Naive thymus-derived CD8-positive, alpha-beta T cell (primary cell): Measurements from ENCODE around the gene WNT1. TPM values are rescaled to one million over a fixed set of nuclear protein-coding genes. Genes with fewer than 3 reads are reported as not detected.

Experiments
- ATAC-seq, 2 donors: fragments of 150-1000 bp; cut with Tn5 transposase in 1 of 2; sonication (Bioruptor Pico), chemical (Tn5 transposase) in 1 of 2; 1 replicate in 1 of 2; 2 replicates in 1 of 2; pipeline ENCODE4 v1.10.0; 2021; ENCODE audit warnings: mild to moderate bottlenecking in 2 of 2, moderate library complexity in 2 of 2
- POLR2A ChIA-PET: fragments of 350-600 bp; sonication (Branson Sonifier 250); formaldehyde crosslinking; loops from one replicate; lab custom pipeline; 2021; ENCODE audit warnings: antibody characterized with exemption; lab: Charles Lee
- DNase-seq, 10 donors: peaks; one replicate each; pipeline versions ENCODE4 v3.0.0 to v3.0.0-alpha.2; 2020 to 2022
- H3K27ac Mint-ChIP-seq, 10 donors: one replicate each; pipeline ENCODE4 v1.8.0; 2020 to 2022; ENCODE audit warnings: mild to moderate bottlenecking in 10 of 10, mixed read lengths in 10 of 10, moderate library complexity in 4 of 10, inconsistent platforms in 1 of 10
- H3K27me3 Mint-ChIP-seq, 5 donors: one replicate each; pipeline ENCODE4 v1.8.0; 2021 to 2022; ENCODE audit warnings: mixed read lengths in 5 of 5
- H3K36me3 Mint-ChIP-seq, 3 donors: one replicate each; pipeline ENCODE4 v1.8.0; 2020 to 2022; ENCODE audit warnings: mixed read lengths in 3 of 3, mild to moderate bottlenecking in 2 of 3, inconsistent platforms in 1 of 3
- H3K4me1 Mint-ChIP-seq, 4 donors: one replicate each; pipeline ENCODE4 v1.8.0; 2021 to 2022; ENCODE audit warnings: mixed read lengths in 4 of 4
- H3K4me3 Mint-ChIP-seq, 10 donors: one replicate each; pipeline ENCODE4 v1.8.0; 2020 to 2022; ENCODE audit warnings: mild to moderate bottlenecking in 10 of 10, mixed read lengths in 10 of 10, moderate library complexity in 6 of 10, inconsistent platforms in 1 of 10
- H3K9me3 Mint-ChIP-seq, 9 donors: one replicate each; pipeline ENCODE4 v1.8.0; 2020 to 2022; ENCODE audit warnings: mixed read lengths in 9 of 9, mild to moderate bottlenecking in 3 of 9, inconsistent platforms in 1 of 9, moderate library complexity in 1 of 9
- polyA plus RNA-seq, 3 donors: library from polyadenylated mRNA; unstranded; fragments of 300-500 nt; fragmentation: Illumina TruSeq; gene quantifications; one replicate each; pipeline ENCODE4 v1.2.3, GENCODE V29; 2021
- total RNA-seq, 8 experiments: library from RNA in 2 of 8; stranded (reverse) in 2 of 8; gene quantifications; one replicate each; pipeline ENCODE4 v1.2.3 and lab custom pipeline; 2021 to 2026

WNT1 gene
- total and polyA plus RNA-seq, 5 experiments from 2014 or later = 0.23 to 1.2 (median 0.49) TPM

GRCh38 chr12:48946205-48946604 is 31.9 kb upstream of the WNT1 start:
- H3K4me3 Mint-ChIP-seq = no peak overlapping the region
- ATAC-seq (no peak), DNase-seq (no peak)
- H3K9me3 Mint-ChIP-seq = no peaks in the 10 kb centered on the region
- peaks cover 22 to 42% (median 34%) of the 10 kb centered on the region in 4 donors for H3K4me1 Mint-ChIP-seq
- H3K36me3 Mint-ChIP-seq = peaks cover 0 to 20% (median 5%) of the 10 kb centered on the region in 3 donors
- peak overlapping the region in 3 of 10 donors; percentile 56 to 79 (median 76) for H3K27ac Mint-ChIP-seq
- POLR2A ChIA-PET = no interaction called here
- H3K27me3 Mint-ChIP-seq = no peaks in the 10 kb centered on the region

GRCh38 chr12:48946943-48947342 is 31.2 kb upstream of the WNT1 start:
- peaks cover 0 to 20% (median 5%) of the 10 kb centered on the region in 3 donors for H3K36me3 Mint-ChIP-seq
- H3K9me3 Mint-ChIP-seq = no peaks in the 10 kb centered on the region
- no peaks in the 10 kb centered on the region for H3K27me3 Mint-ChIP-seq
- ATAC-seq = no peak
- H3K4me1 Mint-ChIP-seq = peaks cover 22 to 42% (median 34%) of the 10 kb centered on the region in 4 donors
- DNase-seq = no peak
- no peak overlapping the region for H3K4me3 Mint-ChIP-seq
- POLR2A ChIA-PET = interaction anchor here (0.7 to 1.1 kb wide), 3 partner anchors 10 to 23 kb away, joined by 3 to 4 read pairs (median 3); partner anchors contain the start of gene ARF3
- peak overlapping the region in 4 of 10 donors; percentile 56 to 79 (median 68) for H3K27ac Mint-ChIP-seq

- Mint-ChIP-seq H3K4me3 (no peak overlapping the region), H3K27ac (peak overlapping the region in 3 of 10 donors; percentile 5 to 35 (median 25))
Observed at GRCh38 chr12:48947727-48948126, 30.4 kb upstream of the WNT1 start.

DNA sequence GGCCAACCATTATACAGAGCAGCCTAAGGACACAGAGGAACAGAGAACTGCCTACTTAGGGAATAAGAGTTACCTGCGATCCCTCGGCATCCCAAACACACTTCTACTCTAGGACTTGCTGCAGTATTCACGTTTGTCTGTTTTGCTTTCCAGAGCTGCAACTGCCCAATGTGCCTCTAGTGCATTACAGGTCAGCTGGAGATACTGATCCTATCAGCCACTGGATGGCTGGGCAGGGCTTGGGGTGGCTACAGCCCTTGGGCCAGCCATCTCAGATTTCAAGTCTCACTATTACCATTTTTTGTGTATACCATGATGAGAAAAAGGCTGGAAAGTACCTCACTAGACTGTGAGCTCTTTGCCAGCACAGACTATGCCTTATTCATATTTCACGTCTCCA is 25.4 kb upstream of the WNT1 start:
- H3K36me3 Mint-ChIP-seq = peaks cover 0 to 23% (median 3%) of the 10 kb centered on the region in 3 donors
- DNase-seq (no peak), ATAC-seq (no peak)
- H3K27ac Mint-ChIP-seq = no peak overlapping the region
- H3K27me3 Mint-ChIP-seq = no peaks in the 10 kb centered on the region
- H3K4me1 Mint-ChIP-seq = peaks cover 32 to 63% (median 52%) of the 10 kb centered on the region in 4 donors
- no peaks in the 10 kb centered on the region for H3K9me3 Mint-ChIP-seq
- POLR2A ChIA-PET = interaction anchor here (0.5 to 1.4 kb wide), 4 partner anchors 27 to 313 kb away, joined by 3 to 4 read pairs (median 3); partner anchors contain the start of gene FKBP11
- no peak overlapping the region for H3K4me3 Mint-ChIP-seq

More at GRCh38 chr12:48947727-48948126, 30.4 kb upstream of the WNT1 start:
- H3K36me3 Mint-ChIP-seq = peaks cover 0 to 23% (median 5%) of the 10 kb centered on the region in 3 donors
- H3K9me3 Mint-ChIP-seq = no peaks in the 10 kb centered on the region
- no peaks in the 10 kb centered on the region for H3K27me3 Mint-ChIP-seq
- ATAC-seq (no peak), DNase-seq (no peak)
- H3K4me1 Mint-ChIP-seq = peaks cover 25 to 49% (median 39%) of the 10 kb centered on the region in 4 donors
- POLR2A ChIA-PET = interaction anchor here (1.0 to 1.6 kb wide), 3 partner anchors 10 to 95 kb away, joined by 3 to 5 read pairs (median 4); partner anchors contain the start of gene ARF3

GRCh38 chr12:48954061-48954460 is 24.1 kb upstream of the WNT1 start:
- Mint-ChIP-seq H3K9me3 (no peaks in the 10 kb centered on the region), H3K27ac (peak overlapping the region in 1 of 10 donors; percentile 71), H3K27me3 (no peaks in the 10 kb centered on the region), H3K4me1 (peaks cover 32 to 58% (median 50%) of the 10 kb centered on the region in 4 donors), H3K36me3 (peaks cover 0 to 21% (median 3%) of the 10 kb centered on the region in 3 donors), H3K4me3 (no peak overlapping the region)
- no peak for ATAC-seq
- POLR2A ChIA-PET = interaction anchor here (0.6 kb wide), 1 partner anchor 228 kb away, joined by 4 read pairs; no protein-coding TSS in a partner anchor
- DNase-seq = no peak

GRCh38 chr12:48954841-48955501 is 23.2 kb upstream of the WNT1 start:
- Mint-ChIP-seq H3K27ac (peak overlapping the region in 3 of 10 donors; percentile 0 to 74 (median 29)), H3K4me1 (peaks cover 30 to 57% (median 49%) of the 10 kb centered on the region in 4 donors), H3K4me3 (peak overlapping the region in 9 of 10 donors; percentile 1 to 98 (median 96)), H3K9me3 (no peaks in the 10 kb centered on the region), H3K27me3 (no peaks in the 10 kb centered on the region), H3K36me3 (peaks cover 0 to 18% (median 0%) of the 10 kb centered on the region in 3 donors)
- DNase-seq = no peak
- POLR2A ChIA-PET = interaction anchor here (1.1 to 3.0 kb wide), 2 partner anchors 11 to 15 kb away, joined by 3 to 8 read pairs; no protein-coding TSS in a partner anchor
- ATAC-seq = no peak

- POLR2A ChIA-PET = interaction anchor here (0.7 to 3.0 kb wide), 13 partner anchors 9 to 757 kb away, joined by 3 to 18 read pairs (median 3); partner anchors contain the start of genes DDX23, FKBP11 and WNT1
- DNase-seq (peak in 2 of 10 donors; percentile 17 to 34), ATAC-seq (peak; percentile 41 to 47)
- Mint-ChIP-seq H3K9me3 (no peaks in the 10 kb centered on the region), H3K4me1 (peaks cover 28 to 57% (median 49%) of the 10 kb centered on the region in 4 donors), H3K27me3 (peaks cover 0 to 2% (median 0%) of the 10 kb centered on the region in 5 donors), H3K36me3 (peaks cover 0 to 16% (median 0%) of the 10 kb centered on the region in 3 donors), H3K27ac (peak overlapping the region; percentile 74 to 97 (median 94)), H3K4me3 (peak overlapping the region; percentile 91 to 99 (median 98))
Observed at GRCh38 chr12:48956279-48957140, 21.6 kb upstream of the WNT1 start.

DNA sequence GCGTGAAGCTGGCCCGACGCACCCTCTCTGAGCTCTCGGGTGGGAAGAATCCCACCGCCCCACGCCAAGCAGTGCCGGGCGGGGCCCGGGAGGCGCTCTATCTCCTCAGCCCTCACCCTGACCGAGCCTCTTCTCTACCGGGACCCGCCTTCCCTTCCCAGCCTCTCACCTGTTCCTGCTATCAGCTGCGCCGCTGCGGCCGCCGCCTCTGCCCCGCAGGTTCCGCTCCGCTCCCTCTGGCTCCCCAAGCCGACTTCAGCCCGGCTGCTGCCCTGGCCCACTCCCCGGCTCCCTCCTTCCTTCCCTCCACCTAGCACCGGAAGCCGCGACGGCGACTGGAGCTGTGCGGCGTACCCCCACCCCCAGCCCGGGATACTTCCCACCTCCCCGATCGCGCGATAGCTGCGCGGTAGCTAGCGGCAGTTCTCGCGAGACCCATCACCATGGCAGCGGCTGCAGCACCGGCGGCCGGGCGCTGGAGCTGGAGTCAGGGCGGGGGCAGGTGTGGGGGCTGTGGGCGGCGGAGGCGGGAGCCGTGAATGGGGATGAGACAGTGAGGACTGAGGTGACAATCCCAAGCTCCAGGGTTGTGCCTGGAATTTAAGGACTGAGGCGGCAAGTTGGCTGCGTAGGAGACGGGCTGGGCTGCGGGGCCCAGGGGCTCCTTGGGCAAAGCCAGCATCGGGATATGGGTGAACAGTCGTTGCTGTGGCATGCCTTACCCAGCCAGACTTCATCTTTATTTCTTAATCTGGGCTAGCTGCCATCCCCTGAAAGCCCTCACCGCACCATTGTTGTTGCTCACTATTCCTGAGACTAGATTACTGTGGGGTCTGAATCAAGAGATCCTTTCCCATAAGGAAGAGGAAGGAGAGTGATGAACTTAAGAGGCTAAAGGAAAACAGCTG is 20.7 kb upstream of the WNT1 start, which contains the start of gene ARF3:
ARF3 (minus strand) TSS at position 347 of the 908 bp plus-strand sequence. CDS start 16,392 bp downstream, outside the sequence.
- Mint-ChIP-seq H3K4me1 (peaks cover 26 to 54% (median 46%) of the 10 kb centered on the region in 4 donors), H3K27me3 (peaks cover 0 to 2% (median 0%) of the 10 kb centered on the region in 5 donors), H3K9me3 (no peaks in the 10 kb centered on the region), H3K4me3 (peak within 1 kb of the TSS; percentile 91 to 99 (median 98)), H3K27ac (peak within 1 kb of the TSS; percentile 86 to 97 (median 95)), H3K36me3 (peaks cover 0 to 9% (median 0%) of the 10 kb centered on the region in 3 donors)
- POLR2A ChIA-PET = interaction anchor here (0.6 to 3.0 kb wide), 18 partner anchors 9 to 758 kb away, joined by 3 to 18 read pairs (median 3); partner anchors contain the start of genes DDX23, FKBP11 and WNT1
- DNase-seq (peak; percentile 88 to 96 (median 92)), ATAC-seq (peak; percentile 94)

GRCh38 chr12:48958049-48958388 is 20.1 kb upstream of the WNT1 start:
- Mint-ChIP-seq H3K27me3 (peaks cover 0 to 2% (median 0%) of the 10 kb centered on the region in 5 donors), H3K36me3 (peaks cover 0 to 3% (median 0%) of the 10 kb centered on the region in 3 donors), H3K27ac (peak overlapping the region in 9 of 10 donors; percentile 75 to 97 (median 95)), H3K4me3 (peak overlapping the region; percentile 91 to 99 (median 98)), H3K4me1 (peaks cover 25 to 48% (median 44%) of the 10 kb centered on the region in 4 donors), H3K9me3 (no peaks in the 10 kb centered on the region)
- no peak for DNase-seq
- ATAC-seq = no peak
- POLR2A ChIA-PET = interaction anchor here (0.6 to 3.0 kb wide), 10 partner anchors 8 to 106 kb away, joined by 3 to 18 read pairs (median 4); partner anchors contain the start of genes DDX23, FKBP11 and WNT1

DNA sequence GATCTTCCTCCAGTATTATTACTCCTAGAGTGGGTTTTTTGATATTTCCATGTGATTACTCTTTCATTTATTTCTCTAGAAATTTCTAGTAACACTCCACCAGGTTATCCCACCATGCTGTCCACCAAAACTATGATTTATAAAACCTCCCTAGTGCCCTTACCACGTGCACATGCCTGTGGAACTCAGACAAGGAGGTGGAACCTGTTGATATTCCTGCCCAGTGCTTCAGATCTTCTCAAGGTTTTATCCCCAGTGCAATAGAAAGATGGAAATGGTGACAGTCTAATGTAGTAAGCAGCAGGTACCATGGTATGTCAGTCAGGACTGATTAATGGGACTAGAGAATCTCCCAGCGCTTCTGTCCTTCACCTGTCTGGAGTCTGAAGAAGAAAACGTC is 17.3 kb upstream of the WNT1 start:
- Mint-ChIP-seq H3K27me3 (peaks cover 0 to 2% (median 0%) of the 10 kb centered on the region in 5 donors), H3K9me3 (no peaks in the 10 kb centered on the region), H3K36me3 (no peaks in the 10 kb centered on the region), H3K4me3 (no peak overlapping the region), H3K4me1 (peaks cover 17 to 23% (median 21%) of the 10 kb centered on the region in 4 donors), H3K27ac (no peak overlapping the region)
- DNase-seq (no peak), ATAC-seq (no peak)
- POLR2A ChIA-PET = interaction anchor here (0.7 to 0.9 kb wide), 2 partner anchors 17 to 19 kb away, joined by 3 read pairs; no protein-coding TSS in a partner anchor

DNA sequence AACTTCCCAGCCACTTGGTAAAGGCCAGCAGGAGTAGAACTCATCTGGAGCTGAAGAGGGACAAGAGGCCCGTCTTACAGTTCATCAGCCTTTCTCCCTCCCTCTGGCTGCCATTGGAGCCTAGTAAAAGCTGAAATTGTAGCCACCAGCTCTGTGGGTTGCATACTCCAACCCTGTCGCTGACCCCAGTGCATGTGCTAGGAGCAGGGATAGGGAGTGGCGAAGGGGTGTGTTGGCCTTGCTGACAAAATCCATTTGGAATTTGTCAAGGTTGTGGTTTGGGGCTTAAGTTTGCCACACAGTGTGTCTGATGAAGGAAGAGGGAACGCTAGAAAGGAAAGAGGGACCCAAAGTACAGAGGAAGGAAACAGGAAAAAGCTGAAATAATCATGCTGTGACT is 16.8 kb upstream of the WNT1 start:
- POLR2A ChIA-PET = no interaction called here
- Mint-ChIP-seq H3K27me3 (peaks cover 0 to 2% (median 0%) of the 10 kb centered on the region in 5 donors), H3K27ac (no peak overlapping the region), H3K4me1 (peaks cover 12 to 18% (median 16%) of the 10 kb centered on the region in 4 donors), H3K9me3 (no peaks in the 10 kb centered on the region), H3K4me3 (no peak overlapping the region), H3K36me3 (no peaks in the 10 kb centered on the region)
- ATAC-seq = no peak
- no peak for DNase-seq
